SU-DHL-6 (cell line): Measurements from ENCODE around the gene ATXN7.

Source experiments
- H2AFZ ChIP-seq: fragments of 200-600 bp; sonication (generic); 2 replicates; pipeline ENCODE4 v1.6.1; 2014; ENCODE audit warnings: low read depth, mild to moderate bottlenecking, moderate library complexity, mixed read lengths, antibody characterized with exemption, low read length; ENCODE audit not compliant: severe bottlenecking
- H3F3A ChIP-seq: fragments of 200-600 bp; shearing (Covaris generic); 2 replicates; pipeline ENCODE4 v1.6.0; 2016; ENCODE audit warnings: antibody characterized with exemption, mild to moderate bottlenecking; ENCODE audit not compliant: insufficient read depth
- H3K27ac ChIP-seq: fragments of 200-600 bp; sonication (generic); 2 replicates; pipeline ENCODE4 v1.5.1; 2016; ENCODE audit warnings: low read depth, mild to moderate bottlenecking, low read length, moderate library complexity, mixed read lengths
- H3K27me3 ChIP-seq: fragments of 200-600 bp; sonication (generic), shearing (Covaris generic); 2 replicates; pipeline ENCODE4 v1.6.0; 2014; ENCODE audit warnings: mild to moderate bottlenecking, low read length
- H3K36me3 ChIP-seq: fragments of 200-600 bp; sonication (generic); 2 replicates; pipeline ENCODE4 v1.6.1; 2014; ENCODE audit warnings: mild to moderate bottlenecking, low read length, mixed read lengths
- H3K4me2 ChIP-seq: fragments of 300-600, 200-600 bp; shearing (Covaris generic), sonication (generic); 2 replicates; pipeline ENCODE4 v1.6.0; 2014; ENCODE audit warnings: low read length, low read depth, mild to moderate bottlenecking; ENCODE audit not compliant: poor library complexity, severe bottlenecking
- H3K4me3 ChIP-seq: fragments of 200-600 bp; sonication (generic); 2 replicates; pipeline ENCODE4 v1.5.1; 2014; ENCODE audit warnings: antibody characterized with exemption, low read length, mild to moderate bottlenecking, mixed read lengths; ENCODE audit not compliant: insufficient read depth, poor library complexity, severe bottlenecking
- H3K79me2 ChIP-seq: fragments of 200-600 bp; sonication (generic); 2 replicates; pipeline ENCODE4 v1.6.1; 2014; ENCODE audit warnings: mild to moderate bottlenecking, low read length, moderate library complexity; ENCODE audit not compliant: insufficient read depth
- H3K9ac ChIP-seq: fragments of 200-600 bp; sonication (generic); 2 replicates; pipeline ENCODE4 v1.7.0; 2014; ENCODE audit warnings: mild to moderate bottlenecking, low read length
- H3K9me2 ChIP-seq: fragments of 200-600 bp; sonication (generic); replicated peaks from 2 replicates; pipeline ENCODE4 v1.6.1; 2014; ENCODE audit warnings: low read length; ENCODE audit not compliant: insufficient read depth
- H3K9me3 ChIP-seq: fragments of 200-600 bp; sonication (generic); 2 replicates; pipeline ENCODE4 v1.6.1; 2014; ENCODE audit warnings: low read length, mixed read lengths; ENCODE audit not compliant: insufficient read depth
- H4K20me1 ChIP-seq: fragments of 200-600 bp; sonication (generic); 2 replicates; pipeline ENCODE4 v1.6.1; 2014; ENCODE audit warnings: low read depth, mild to moderate bottlenecking, antibody characterized with exemption, low read length, moderate library complexity, mixed read lengths
- CTCF ChIP-seq: fragments of 200-600 bp; sonication (generic); IDR thresholded peaks from one replicate; pipeline ENCODE4 v1.5.1; 2017; ENCODE audit warnings: antibody characterized with exemption, mild to moderate bottlenecking, low read length, moderate library complexity; ENCODE audit not compliant: insufficient read depth, poor library complexity, severe bottlenecking
- EZH2phosphoT487 ChIP-seq: fragments of 200-600 bp; sonication (generic), shearing (Covaris generic); conservative IDR thresholded peaks from 2 replicates; pipeline ENCODE4 v1.6.1; 2018; ENCODE audit warnings: mild to moderate bottlenecking, antibody characterized with exemption, low read length, moderate library complexity, mixed read lengths

Gene ATXN7

GRCh38 chr3:63960048-63960711 lies 96.5 kb downstream of the ATXN7 start:
- no peak overlapping the region for H2AFZ ChIP-seq
- H3K9me3 ChIP-seq = no peaks in the 10 kb centered on the region
- no peaks in the 10 kb centered on the region for H3K9me2 ChIP-seq
- H3F3A ChIP-seq = peaks cover 19% of the 10 kb centered on the region; the same call in 1 of the 2 replicates
- TF ChIP-seq EZH2phosphoT487 (no peak), CTCF (no peak)
- peaks cover 44% of the 10 kb centered on the region for H3K79me2 ChIP-seq
- H3K36me3 ChIP-seq = no peaks in the 10 kb centered on the region; the same call in 1 of the 2 replicates
- 0 out of 2 replicates have a peak, but pooled peaks cover 3% of the 10 kb centered on the region for H4K20me1 ChIP-seq
- no peak overlapping the region for H3K4me3 ChIP-seq
- no peak overlapping the region for H3K9ac ChIP-seq
- H3K27me3 ChIP-seq = no peaks in the 10 kb centered on the region
- no peak overlapping the region for H3K27ac ChIP-seq
- no peak overlapping the region for H3K4me2 ChIP-seq

- H3K9me2 ChIP-seq = no peaks in the 10 kb centered on the region
- no peak overlapping the region for H2AFZ ChIP-seq
- no peaks in the 10 kb centered on the region for H3K9me3 ChIP-seq
- H3K27ac ChIP-seq = no peak overlapping the region
- H3K79me2 ChIP-seq = peaks cover 39% of the 10 kb centered on the region
- H3K9ac ChIP-seq = no peak overlapping the region
- no peaks in the 10 kb centered on the region for H3K27me3 ChIP-seq
- H3K4me3 ChIP-seq = no peak overlapping the region
- H3K4me2 ChIP-seq = no peak overlapping the region
- 0 out of 2 replicates have a peak, but pooled peaks cover 3% of the 10 kb centered on the region for H4K20me1 ChIP-seq
- peaks cover 19% of the 10 kb centered on the region; the same call in 1 of the 2 replicates for H3F3A ChIP-seq
- no peaks in the 10 kb centered on the region; the same call in 1 of the 2 replicates for H3K36me3 ChIP-seq
- TF ChIP-seq EZH2phosphoT487 = no peak
- TF ChIP-seq CTCF = peak; percentile 37
These were observed 98.2 kb downstream of the ATXN7 start for GRCh38 chr3:63961891-63962290.

- Histone ChIP-seq H3F3A (peaks cover 19% of the 10 kb centered on the region; the same call in 1 of the 2 replicates), H2AFZ (no peak overlapping the region), H3K79me2 (peaks cover 47% of the 10 kb centered on the region), H3K36me3 (no peaks in the 10 kb centered on the region; the same call in 1 of the 2 replicates), H3K27me3 (no peaks in the 10 kb centered on the region), H3K9me3 (no peaks in the 10 kb centered on the region), H3K9me2 (no peaks in the 10 kb centered on the region), H3K27ac (no peak overlapping the region), H4K20me1 (0 out of 2 replicates have a peak, but pooled peaks cover 3% of the 10 kb centered on the region), H3K9ac (no peak overlapping the region), H3K4me2 (no peak overlapping the region), H3K4me3 (no peak overlapping the region)
- TF ChIP-seq EZH2phosphoT487 = no peak
- TF ChIP-seq CTCF = no peak
These were observed 99.8 kb downstream of the ATXN7 start for GRCh38 chr3:63963496-63963895.
